Measurements from ENCODE around the gene PHF19. TPM values are rescaled to one million over a fixed set of nuclear protein-coding genes. Genes with fewer than 3 reads are reported as not detected.

PHF19 gene
- polyA plus RNA-seq, 3 donors: 12.6 to 61.0 (median 12.7) TPM

- no peak overlapping the region for H3K27ac Mint-ChIP-seq
- Histone ChIP-seq H3K4me3 (replicated peaks in 1 of 3; ENCODE audit: low read depth in 2 of 3, low read length in 3 of 3) (no peak overlapping the region), H2AFZ (ENCODE audit: insufficient read depth, low read depth, low read length, poor library complexity, severe bottlenecking) (no peak overlapping the region), H3K79me2 (ENCODE audit: insufficient read depth, low read length) (peaks cover 8% of the 10 kb centered on the region), H3K4me2 (replicated peaks; ENCODE audit: extremely low read depth, low read length, poor library complexity, severe bottlenecking) (no peak overlapping the region), H3K36me3 (replicated peaks in 1 of 2; ENCODE audit: control insufficient read depth in 1 of 2, insufficient read depth in 2 of 2, low read length in 2 of 2) (no peaks in the 10 kb centered on the region), H3K9ac (ENCODE audit: insufficient read depth, low read length, poor library complexity, severe bottlenecking) (no peak overlapping the region), H3K27ac (ENCODE audit: low read depth in 1 of 2, low read length in 2 of 2) (no peak overlapping the region), H3K27me3 (ENCODE audit: control insufficient read depth in 2 of 2, insufficient read depth in 2 of 2, low read length in 2 of 2) (no peaks in the 10 kb centered on the region), H4K20me1 (ENCODE audit: insufficient read depth, low read length) (no peaks in the 10 kb centered on the region), H3K4me1 (ENCODE audit: control insufficient read depth in 1 of 2, insufficient read depth in 2 of 2, low read length in 2 of 2) (peaks cover 8% of the 10 kb centered on the region in 2 donors), H3K9me3 (replicated peaks in 1 of 2; ENCODE audit: control insufficient read depth in 1 of 2, insufficient read depth in 1 of 2, low read length in 2 of 2) (no peaks in the 10 kb centered on the region)
- H3K36me3 Mint-ChIP-seq: no peaks in the 10 kb centered on the region
- peaks cover 1 to 8% (median 7%) of the 10 kb centered on the region in 3 donors for H3K27me3 Mint-ChIP-seq (ENCODE audit: low read depth in 3 of 3)
- H3K9me3 Mint-ChIP-seq: peaks cover 0 to 2% (median 0%) of the 10 kb centered on the region in 7 donors
- no peak overlapping the region for H3K4me3 Mint-ChIP-seq
- TF ChIP-seq CTCF (IDR thresholded peaks at IDR 0.05): no peak
- 89% methylated on average over 3 of the region's 10 CpGs for WGBS (ENCODE audit: insufficient coverage)
- H3K4me1 Mint-ChIP-seq: peaks cover 17% of the 10 kb centered on the region
- intact Hi-C loops (cut with micrococcal nuclease): no loop called here
- no peak for DNase-seq
Observed at GRCh38 chr9:120882935-120883607, 6.1 kb upstream of the PHF19 start.

- no peak overlapping the region for H3K27ac Mint-ChIP-seq
- no CpG with 5 or more reads among the region's 6 CpGs for WGBS (ENCODE audit: insufficient coverage)
- no peak for TF ChIP-seq CTCF (IDR thresholded peaks at IDR 0.05)
- no peak overlapping the region for H2AFZ ChIP-seq (ENCODE audit: insufficient read depth, low read depth, low read length, poor library complexity, severe bottlenecking)
- no peaks in the 10 kb centered on the region for H3K9me3 ChIP-seq (replicated peaks in 1 of 2; ENCODE audit: control insufficient read depth in 1 of 2, insufficient read depth in 1 of 2, low read length in 2 of 2)
- peaks cover 32% of the 10 kb centered on the region for H3K4me1 Mint-ChIP-seq
- H3K27me3 ChIP-seq (ENCODE audit: control insufficient read depth in 2 of 2, insufficient read depth in 2 of 2, low read length in 2 of 2): no peaks in the 10 kb centered on the region
- H3K4me3 ChIP-seq (replicated peaks in 1 of 3; ENCODE audit: low read depth in 2 of 3, low read length in 3 of 3): no peak overlapping the region
- H3K36me3 ChIP-seq (replicated peaks in 1 of 2; ENCODE audit: control insufficient read depth in 1 of 2, insufficient read depth in 2 of 2, low read length in 2 of 2): peaks cover 2 to 4% of the 10 kb centered on the region in 2 donors
- no peak for DNase-seq
- H3K4me1 ChIP-seq (ENCODE audit: control insufficient read depth in 1 of 2, insufficient read depth in 2 of 2, low read length in 2 of 2): peaks cover 29 to 31% of the 10 kb centered on the region in 2 donors
- no peaks in the 10 kb centered on the region for H4K20me1 ChIP-seq (ENCODE audit: insufficient read depth, low read length)
- intact Hi-C loops (cut with micrococcal nuclease): loop anchor here in 1 of 2 donors (5.0 kb wide), 1 partner anchor 48 kb away; the partner anchor contains the start of gene TRAF1
- peaks cover 0 to 2% (median 0%) of the 10 kb centered on the region in 7 donors for H3K9me3 Mint-ChIP-seq
- H3K9ac ChIP-seq (ENCODE audit: insufficient read depth, low read length, poor library complexity, severe bottlenecking): no peak overlapping the region
- peaks cover 25% of the 10 kb centered on the region for H3K79me2 ChIP-seq (ENCODE audit: insufficient read depth, low read length)
- H3K36me3 Mint-ChIP-seq: peaks cover 3 to 6% of the 10 kb centered on the region in 2 donors
- peaks cover 1 to 6% (median 1%) of the 10 kb centered on the region in 3 donors for H3K27me3 Mint-ChIP-seq (ENCODE audit: low read depth in 3 of 3)
- no peak overlapping the region for H3K27ac ChIP-seq (ENCODE audit: low read depth in 1 of 2, low read length in 2 of 2)
- H3K4me2 ChIP-seq (replicated peaks; ENCODE audit: extremely low read depth, low read length, poor library complexity, severe bottlenecking): no peak overlapping the region
- H3K4me3 Mint-ChIP-seq: no peak overlapping the region
Observed at GRCh38 chr9:120879446-120879845, 2.5 kb upstream of the PHF19 start.
